Suprapubic skin (tissue), 3 donors: Measurements from ENCODE around the gene ECI2.

Experiments used
- CTCF ChIP-seq, 2 donors: fragments of 200-600 bp in 1 of 2; fragments of 450-650 bp in 1 of 2; sonication (generic) in 1 of 2; IDR thresholded peaks; one replicate each; pipeline ENCODE4 v1.5.1; 2016 to 2019; ENCODE audit warnings: antibody characterized with exemption in 2 of 2, mild to moderate bottlenecking in 1 of 2, moderate library complexity in 1 of 2
- EP300 ChIP-seq: sonication (generic); formaldehyde crosslinking; IDR thresholded peaks from one replicate; pipeline ENCODE4 v1.6.1; 2017; ENCODE audit warnings: antibody characterized with exemption
- POLR2A ChIP-seq, 2 donors: fragments of 450-650 bp; IDR thresholded peaks; one replicate each; pipeline ENCODE4 v1.6.1; 2017; ENCODE audit warnings: antibody characterized with exemption in 2 of 2, mild to moderate bottlenecking in 2 of 2, moderate library complexity in 2 of 2

GRCh38 chr6:4164456-4164855 lies 29.1 kb upstream of the ECI2 start:
- no peak for TF ChIP-seq EP300
- TF ChIP-seq CTCF (IDR thresholded peaks at IDR 0.05) = no peak
- TF ChIP-seq POLR2A (IDR thresholded peaks at IDR 0.05) = no peak
